Measurements from ENCODE around the gene COG1.

GRCh38 chr17:73257516-73257915 lies 64.7 kb downstream of the COG1 start:
- no peak for TF ChIP-seq EP300 (IDR thresholded peaks at IDR 0.05; ENCODE audit: borderline replicate concordance in 1 of 2, low read depth in 1 of 2, low read length in 1 of 2)
- TF ChIP-seq NRF1 (IDR thresholded peaks at IDR 0.05; ENCODE audit: low read depth, low read length), result no peak
- TF ChIP-seq FOXM1 (IDR thresholded peaks at IDR 0.05; ENCODE audit: low read depth), result no peak
- TF ChIP-seq GABPA (IDR thresholded peaks at IDR 0.05; ENCODE audit: low read depth), result no peak
- no peak for TF ChIP-seq CHD2 (IDR thresholded peaks at IDR 0.05; ENCODE audit: low read length, partially characterized antibody)
- no peak for TF ChIP-seq CTCF (IDR thresholded peaks at IDR 0.05)
- TF ChIP-seq PBX3 (IDR thresholded peaks at IDR 0.05), result no peak
- no peak for TF ChIP-seq RCOR1 (IDR thresholded peaks at IDR 0.05; ENCODE audit: low read length)
